ENCODE results near the gene CPT1B. TPM values are rescaled to one million over a fixed set of nuclear protein-coding genes. Genes with fewer than 3 reads are reported as not detected.

CPT1B gene
- total RNA-seq, 1 donor from 2014 or later = 81.2 TPM

GRCh38 chr22:50526834-50527801, 51.1 kb downstream of the CPT1B start:
- H3K27me3 Mint-ChIP-seq (ENCODE audit: low read depth) = peaks cover 55% of the 10 kb centered on the region
- no peak for TF ChIP-seq CTCF (conservative IDR thresholded peaks at IDR 0.05)
- peaks cover 6% of the 10 kb centered on the region for H3K36me3 Mint-ChIP-seq (ENCODE audit: low read depth)
- H3K27ac Mint-ChIP-seq (ENCODE audit: unreplicated experiment) = no peak overlapping the region
- no peak for DNase-seq (ENCODE audit: low read depth, low spot score)
- H3K4me3 Mint-ChIP-seq = peak overlapping the region; percentile 85
- H3K9me3 Mint-ChIP-seq = no peaks in the 10 kb centered on the region
- peaks cover 17% of the 10 kb centered on the region for H3K4me1 Mint-ChIP-seq

- peak; percentile 69 for TF ChIP-seq CTCF (conservative IDR thresholded peaks at IDR 0.05)
- peak overlapping the region; percentile 85 for H3K4me3 Mint-ChIP-seq
- no peaks in the 10 kb centered on the region for H3K9me3 Mint-ChIP-seq
- peak; percentile 67 for DNase-seq (ENCODE audit: low read depth, low spot score)
- H3K36me3 Mint-ChIP-seq (ENCODE audit: low read depth) = peaks cover 6% of the 10 kb centered on the region
- H3K27me3 Mint-ChIP-seq (ENCODE audit: low read depth) = peaks cover 49% of the 10 kb centered on the region
- H3K27ac Mint-ChIP-seq (ENCODE audit: unreplicated experiment) = no peak overlapping the region
- H3K4me1 Mint-ChIP-seq = peaks cover 17% of the 10 kb centered on the region
Observed at GRCh38 chr22:50526108-50526833, 52.0 kb downstream of the CPT1B start.

- Mint-ChIP-seq H3K4me1 (peaks cover 17% of the 10 kb centered on the region), H3K27me3 (ENCODE audit: low read depth) (peaks cover 44% of the 10 kb centered on the region), H3K27ac (ENCODE audit: unreplicated experiment) (no peak overlapping the region), H3K9me3 (no peaks in the 10 kb centered on the region), H3K4me3 (peak overlapping the region; percentile 85), H3K36me3 (ENCODE audit: low read depth) (peaks cover 6% of the 10 kb centered on the region)
- DNase-seq (ENCODE audit: low read depth, low spot score) = no peak
- TF ChIP-seq CTCF (conservative IDR thresholded peaks at IDR 0.05) = peak; percentile 65
Observed at GRCh38 chr22:50525858-50526107, 52.4 kb downstream of the CPT1B start.

GRCh38 chr22:50525104-50525857, 52.9 kb downstream of the CPT1B start, which contains the start of gene SCO2:
Gene SCO2 (minus strand): TSS chr22:50525598. CDS start chr22:50524411, 1,187 bp downstream.
- Mint-ChIP-seq H3K4me1 (peaks cover 17% of the 10 kb centered on the region), H3K9me3 (no peaks in the 10 kb centered on the region)

More at GRCh38 chr22:50525104-50525857, 52.9 kb downstream of the CPT1B start, which contains the start of gene SCO2:
- peak; percentile 97 for DNase-seq (ENCODE audit: low read depth, low spot score)
- H3K27me3 Mint-ChIP-seq (ENCODE audit: low read depth) = peaks cover 39% of the 10 kb centered on the region
- H3K36me3 Mint-ChIP-seq (ENCODE audit: low read depth) = peaks cover 6% of the 10 kb centered on the region
- no peak within 1 kb of the TSS for H3K27ac Mint-ChIP-seq (ENCODE audit: unreplicated experiment)
- peak within 1 kb of the TSS; percentile 95 for H3K4me3 Mint-ChIP-seq
- TF ChIP-seq CTCF (conservative IDR thresholded peaks at IDR 0.05) = no peak
